NCI-H774 (cell line): ENCODE measurements around the gene CDC123.
A peak's percentile ranks its signal among the peaks of the same experiment; 100 is the strongest.
"Not testable (repeated sequence)": the region's sequence is repeated elsewhere in the genome, so short reads cannot be mapped to it uniquely, and the experiment has no call there.

ENCODE experiments used
- DNase-seq: peaks from one replicate; lab custom pipeline; 2025; lab: John Stamatoyannopoulos, UW

CDC123 gene

GRCh38 chr10:12191715-12192114 is 4.3 kb upstream of the CDC123 start:
- no peak for DNase-seq

DNA sequence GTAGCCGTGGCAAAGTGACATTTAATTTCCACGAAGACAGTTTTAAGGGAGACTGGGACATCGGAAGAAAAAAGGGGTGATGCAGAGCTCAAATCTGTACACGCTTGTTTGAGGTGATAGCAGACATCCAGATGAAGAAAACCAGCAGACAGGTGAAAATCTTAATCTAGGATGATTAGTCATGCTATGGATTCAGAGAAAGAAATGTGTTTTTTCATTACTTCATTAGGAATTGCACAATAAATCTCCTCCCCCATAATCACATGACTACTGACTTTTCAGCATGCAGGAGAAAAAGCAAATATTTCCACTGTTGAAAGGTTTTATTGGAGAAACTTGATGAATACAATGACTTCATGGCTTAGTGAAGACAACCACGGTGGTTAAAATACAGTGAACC is 2.8 kb upstream of the CDC123 start:
- DNase-seq, result no peak

- no peak for DNase-seq
Observed at GRCh38 chr10:12194752-12195271, 1.2 kb upstream of the CDC123 start.

- no peak for DNase-seq
Observed at GRCh38 chr10:12195281-12195602, 746 bp upstream of the CDC123 start.

DNA sequence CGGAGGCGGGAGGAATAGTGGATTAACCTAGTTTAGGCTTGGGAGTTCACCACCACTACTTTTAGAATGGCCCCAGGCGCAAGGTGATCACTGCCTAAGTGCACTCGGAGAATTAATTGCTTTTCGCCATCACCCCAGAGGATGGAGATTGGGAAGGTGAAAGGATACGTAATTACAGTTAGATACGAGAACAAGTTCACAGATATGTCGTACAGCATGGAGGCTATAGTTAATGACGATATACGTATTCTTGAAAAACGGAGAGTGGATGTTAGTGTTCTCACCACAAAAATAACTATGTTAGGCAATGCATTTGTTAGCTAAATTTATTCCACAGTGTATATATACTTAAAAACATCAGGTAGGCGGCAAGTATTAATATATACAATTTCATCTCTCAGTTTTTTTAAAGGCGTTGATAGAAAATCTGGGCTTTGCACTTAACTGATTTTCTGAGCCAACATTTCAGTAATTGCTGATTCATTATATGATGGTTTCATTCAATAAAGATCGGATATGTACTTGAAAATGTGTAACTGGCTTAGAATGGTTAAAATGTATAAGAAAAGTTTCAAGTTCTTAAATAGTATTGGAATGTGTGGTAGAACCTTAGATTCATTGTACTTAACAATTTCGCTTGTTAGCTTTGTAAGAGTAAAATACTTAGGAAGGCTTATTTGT is 683 bp downstream of the CDC123 start:
- no peak for DNase-seq

DNA sequence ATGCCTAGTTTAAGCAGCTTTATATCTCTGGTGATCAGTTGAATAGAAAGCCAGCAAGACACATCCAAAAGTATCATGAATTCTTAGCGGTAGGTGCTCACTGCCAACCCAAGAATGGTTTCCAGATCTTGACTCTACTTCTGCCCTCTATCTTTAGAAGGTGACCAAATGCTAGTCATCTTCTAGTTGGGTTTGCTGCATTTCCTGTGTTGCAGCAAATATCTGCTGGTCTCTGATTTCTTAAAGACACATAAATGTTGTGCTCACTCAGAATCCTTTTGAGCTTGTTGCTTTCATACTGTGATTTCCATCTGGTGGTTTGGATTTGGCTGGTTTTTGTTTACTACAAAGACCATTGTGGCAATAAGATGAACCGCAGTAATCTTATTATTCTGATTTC is 2.2 kb downstream of the CDC123 start:
- DNase-seq, result no peak

- no peak for DNase-seq
Observed at GRCh38 chr10:12200850-12201249, 4.9 kb downstream of the CDC123 start.

- DNase-seq, result no peak
Observed at GRCh38 chr10:12201543-12201942, 5.6 kb downstream of the CDC123 start.

- no peak for DNase-seq
Observed at GRCh38 chr10:12202226-12202625, 6.2 kb downstream of the CDC123 start.

DNA sequence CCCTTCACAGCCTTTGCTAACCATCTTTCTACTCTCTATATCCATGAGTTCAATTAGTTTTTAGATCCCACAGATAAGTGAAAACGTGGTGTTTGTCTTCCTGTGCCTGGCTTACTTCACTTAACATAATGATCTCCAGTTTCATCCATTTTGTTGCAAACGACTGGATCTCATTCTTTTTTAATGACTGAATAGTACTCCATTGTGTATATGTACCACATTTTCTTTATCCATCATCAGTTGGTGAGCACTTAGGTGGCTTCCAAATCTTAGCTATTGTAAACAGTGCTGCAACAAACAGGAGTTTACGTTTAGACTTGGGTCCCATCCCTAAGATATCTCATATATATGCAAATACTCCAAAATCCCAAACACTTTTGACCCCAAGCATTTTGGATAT is 9.1 kb downstream of the CDC123 start:
- no peak for DNase-seq

- DNase-seq, result no peak
Observed at GRCh38 chr10:12207114-12207513, 11.1 kb downstream of the CDC123 start.

GRCh38 chr10:12208460-12208859 is 12.5 kb downstream of the CDC123 start:
- DNase-seq, result no peak

- DNase-seq, result no peak
Observed at GRCh38 chr10:12212454-12212853, 16.5 kb downstream of the CDC123 start.

DNA sequence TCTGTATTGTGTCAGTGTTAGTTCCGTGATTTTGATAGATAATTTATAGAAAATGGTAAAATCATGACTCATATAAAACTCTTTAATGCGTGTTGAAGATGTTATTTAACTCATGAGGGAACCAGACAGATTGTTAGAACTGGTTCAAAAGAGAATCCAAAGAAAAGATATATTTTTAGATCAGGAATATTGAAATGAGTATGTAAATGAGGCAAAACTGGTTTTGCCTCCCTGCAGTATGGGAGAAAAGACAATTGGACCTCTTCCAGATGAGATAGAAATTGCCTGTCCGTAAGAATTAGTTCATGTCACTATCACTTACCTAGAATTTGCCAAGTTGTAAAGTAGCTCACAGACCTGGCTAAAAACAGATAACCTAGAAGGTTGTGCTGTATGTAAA is 17.6 kb downstream of the CDC123 start:
- no peak for DNase-seq

DNA sequence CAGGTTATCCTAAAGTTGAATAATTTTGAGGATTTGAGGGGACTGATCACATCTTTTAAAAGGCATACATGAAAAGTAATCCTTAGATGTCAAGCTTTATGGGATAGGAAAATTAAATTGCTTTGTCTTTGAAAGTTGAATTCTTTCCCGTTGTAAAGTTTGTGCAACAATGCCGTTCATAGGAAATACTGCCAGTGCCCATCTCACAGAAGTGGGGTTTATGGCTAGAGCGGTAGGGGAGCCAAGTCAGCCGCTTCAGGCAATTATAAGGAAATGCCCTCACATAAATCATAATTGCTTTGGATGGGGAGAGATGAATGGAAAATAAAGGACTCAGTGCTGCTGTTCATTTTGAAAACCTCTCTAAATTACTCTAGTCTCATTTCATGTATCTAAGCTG is 18.1 kb downstream of the CDC123 start:
- no peak for DNase-seq

- DNase-seq, result peak; percentile 12
Observed at GRCh38 chr10:12214763-12215218, 18.8 kb downstream of the CDC123 start.

DNA sequence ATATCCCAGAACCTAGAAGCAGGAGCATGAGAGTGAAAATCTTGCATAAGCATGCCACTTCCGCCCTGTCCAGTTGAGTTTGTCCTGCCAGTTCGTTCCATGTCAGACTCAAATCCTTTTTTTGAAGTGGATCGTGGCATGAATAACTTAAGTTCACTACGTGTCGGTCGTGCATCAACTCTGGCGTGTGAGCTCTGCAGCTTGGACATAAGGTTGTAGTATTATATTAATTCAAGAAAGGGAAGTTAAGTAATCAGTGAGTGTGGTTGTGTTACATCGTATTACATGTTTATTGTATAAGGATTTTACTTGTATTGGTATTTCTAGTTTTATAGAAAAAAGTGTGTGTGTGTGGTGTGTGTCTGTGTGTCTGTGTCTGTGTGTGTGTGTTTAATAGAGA is 23.0 kb downstream of the CDC123 start:
- DNase-seq, result no peak

DNA sequence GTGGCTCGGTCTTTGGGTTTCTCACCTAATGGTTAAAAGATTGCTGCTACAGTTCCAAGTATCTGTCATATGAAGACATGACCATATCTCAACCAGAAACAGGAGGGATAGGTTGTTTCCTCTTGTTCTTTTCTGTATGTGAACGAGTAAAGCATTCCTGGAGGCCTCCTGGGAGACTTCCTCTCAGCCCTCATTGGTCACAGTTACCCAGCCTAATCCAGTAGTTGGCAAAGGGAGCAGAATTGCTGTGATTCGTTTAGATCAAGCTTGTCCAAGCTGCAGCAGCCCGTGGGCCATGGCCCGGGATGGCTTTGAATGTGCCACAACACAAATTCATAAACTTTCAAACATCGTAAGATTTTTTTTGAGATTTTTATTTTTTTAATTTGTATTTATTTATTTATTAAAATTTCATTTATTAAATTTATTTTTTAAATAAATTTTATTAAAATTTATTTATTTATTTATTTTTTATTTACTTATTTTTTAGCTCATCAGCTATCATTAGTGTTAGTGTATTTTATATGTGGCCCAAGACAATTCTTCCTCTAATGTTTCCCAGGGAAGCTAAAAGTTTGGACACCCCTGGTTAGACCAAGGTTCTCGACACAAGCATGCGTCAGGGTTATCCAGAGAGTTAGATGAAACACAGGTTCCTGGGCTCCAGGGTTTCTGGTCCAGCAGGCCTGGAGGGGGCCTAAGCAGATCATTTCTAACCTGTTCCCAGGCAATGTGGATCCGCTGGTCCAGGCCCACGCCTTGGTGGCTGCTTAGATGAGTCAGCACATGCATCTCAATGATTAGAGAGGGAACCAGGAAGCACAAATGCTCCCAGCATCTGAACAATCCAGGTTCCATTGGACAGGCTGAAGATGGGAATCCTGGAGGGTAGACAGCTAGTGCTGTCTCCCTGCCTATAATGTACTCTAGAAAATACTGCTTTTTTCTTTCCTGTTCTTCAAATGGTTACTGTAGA is 25.6 kb downstream of the CDC123 start:
- no peak for DNase-seq

- no peak for DNase-seq
Observed at GRCh38 chr10:12225444-12225843, 29.5 kb downstream of the CDC123 start.

- DNase-seq, result not testable (repeated sequence)
Observed at GRCh38 chr10:12226438-12226837, 30.4 kb downstream of the CDC123 start.

GRCh38 chr10:12228851-12229250 is 32.9 kb downstream of the CDC123 start:
- no peak for DNase-seq

GRCh38 chr10:12234687-12235086 is 38.7 kb downstream of the CDC123 start:
- DNase-seq, result not testable (repeated sequence)

GRCh38 chr10:12235116-12235694 is 39.2 kb downstream of the CDC123 start:
- DNase-seq, result no peak
